B cell (primary cell): ENCODE data around the gene RBL1. TPM values are rescaled to one million over a fixed set of nuclear protein-coding genes. Genes with fewer than 3 reads are reported as not detected.

Experiments
- ATAC-seq: fragments of 200-7000 bp; cut with Tn5 transposase; one replicate; pipeline ENCODE4 v1.10.0; 2021; ENCODE audit warnings: low read depth, mild to moderate bottlenecking, moderate number of reproducible peaks, moderate library complexity
- CTCF ChIA-PET: fragments of 350-600 bp; sonication (Branson Sonifier 250); formaldehyde crosslinking; loops from one replicate; lab custom pipeline; 2021; ENCODE audit warnings: antibody characterized with exemption, inconsistent platforms; lab: Charles Lee
- POLR2A ChIA-PET: fragments of 350-600 bp; sonication (Branson Sonifier 250); formaldehyde crosslinking; loops from one replicate; lab custom pipeline; 2021; ENCODE audit warnings: antibody characterized with exemption; lab: Charles Lee
- DNase-seq: peaks from one replicate; pipeline ENCODE4 v3.0.0; 2013
- H2AFZ ChIP-seq: 2 replicates; pipeline ENCODE4 v1.6.1; 2012; ENCODE audit warnings: mild to moderate bottlenecking, low read depth, low read length; ENCODE audit not compliant: insufficient read depth, poor library complexity, severe bottlenecking
- H3K27ac ChIP-seq, 2 donors: 1 replicate in 1 of 2; 2 replicates in 1 of 2; pipeline ENCODE4 v1.5.1; 2012 to 2013; ENCODE audit warnings: low read length in 2 of 2, mild to moderate bottlenecking in 2 of 2, moderate library complexity in 1 of 2
- H3K27me3 ChIP-seq, 4 experiments: fragments of 200-600 bp in 1 of 4; sonication (generic) in 1 of 4; replicated peaks in 1 of 4; 1 replicate in 2 of 4; 2 replicates in 2 of 4; pipeline versions ENCODE4 v1.6.1 to v1.7.0; 2013 to 2016; ENCODE audit warnings: low read length in 3 of 4, mild to moderate bottlenecking in 2 of 4, mixed read lengths in 1 of 4, moderate library complexity in 1 of 4; ENCODE audit not compliant: insufficient read depth in 4 of 4, control insufficient read depth in 3 of 4; ENCODE audit errors: control extremely low read depth in 1 of 4
- H3K36me3 ChIP-seq, 2 experiments: replicated peaks in 1 of 2; 1 replicate in 1 of 2; 2 replicates in 1 of 2; pipeline versions ENCODE4 v1.6.1 to v1.7.1; 2013; ENCODE audit warnings: low read length in 1 of 2; ENCODE audit not compliant: insufficient read depth in 2 of 2, control insufficient read depth in 1 of 2; ENCODE audit errors: control extremely low read depth in 1 of 2, extremely low read depth in 1 of 2
- H3K4me1 ChIP-seq, 2 donors: fragments of 200-600 bp in 1 of 2; sonication (generic) in 1 of 2; 1 replicate in 1 of 2; 2 replicates in 1 of 2; pipeline versions ENCODE4 v1.5.1 to v1.6.1; 2013 to 2017; ENCODE audit warnings: low read length in 2 of 2; ENCODE audit not compliant: control insufficient read depth in 2 of 2, insufficient read depth in 2 of 2
- H3K4me2 ChIP-seq: replicated peaks from 2 replicates; pipeline ENCODE3; 2012; ENCODE audit warnings: mild to moderate bottlenecking, low read depth, low read length; ENCODE audit not compliant: poor library complexity, severe bottlenecking
- H3K4me3 ChIP-seq, 5 experiments: fragments of 200-600 bp in 1 of 5; sonication (generic) in 1 of 5; 1 replicate in 3 of 5; 2 replicates in 2 of 5; pipeline versions ENCODE4 v1.5.1 to v1.7.0; 2011 to 2016; ENCODE audit warnings: low read length in 4 of 5, mild to moderate bottlenecking in 4 of 5, low read depth in 2 of 5, control low read depth in 1 of 5, moderate library complexity in 1 of 5; ENCODE audit not compliant: insufficient read depth in 1 of 5; ENCODE audit errors: control extremely low read depth in 1 of 5, extremely low read depth in 1 of 5
- H3K79me2 ChIP-seq: fragments of 200-600 bp; sonication (generic); one replicate; pipeline ENCODE4 v1.6.0; 2016; ENCODE audit warnings: low read length; ENCODE audit not compliant: control insufficient read depth, insufficient read depth
- H3K9ac ChIP-seq: fragments of 200-600 bp; sonication (generic); 2 replicates; pipeline ENCODE4 v1.6.1; 2017; ENCODE audit warnings: mild to moderate bottlenecking, low read length, moderate library complexity
- H3K9me3 ChIP-seq, 3 donors: one replicate each; pipeline versions ENCODE4 v1.6.1 to v1.7.1; 2013; ENCODE audit warnings: low read length in 2 of 3; ENCODE audit not compliant: control insufficient read depth in 2 of 3, insufficient read depth in 1 of 3; ENCODE audit errors: control extremely low read depth in 1 of 3
- H4K20me1 ChIP-seq: 2 replicates; pipeline ENCODE4 v1.6.0; 2012; ENCODE audit warnings: mild to moderate bottlenecking, low read length; ENCODE audit not compliant: insufficient read depth, control insufficient read depth, poor library complexity, severe bottlenecking
- H3K27ac Mint-ChIP-seq: one replicate; pipeline ENCODE4 v1.8.0; 2021; ENCODE audit warnings: mixed read lengths
- H3K27me3 Mint-ChIP-seq: one replicate; pipeline ENCODE4 v1.8.0; 2021; ENCODE audit warnings: mixed read lengths
- H3K4me1 Mint-ChIP-seq: one replicate; pipeline ENCODE4 v1.8.0; 2021; ENCODE audit warnings: mixed read lengths
- H3K4me3 Mint-ChIP-seq: one replicate; pipeline ENCODE4 v1.8.0; 2021; ENCODE audit warnings: mixed read lengths
- H3K9me3 Mint-ChIP-seq: one replicate; pipeline ENCODE4 v1.8.0; 2022; ENCODE audit warnings: mixed read lengths; ENCODE audit not compliant: insufficient read depth
- CTCF ChIP-seq: fragments of 200-600 bp; IDR thresholded peaks from one replicate; pipeline ENCODE4 v1.8.0; 2022; ENCODE audit warnings: antibody characterized with exemption, mild to moderate bottlenecking
- EZH2 ChIP-seq: IDR thresholded peaks from 2 replicates; pipeline ENCODE4 v1.6.1; 2012; ENCODE audit warnings: borderline replicate concordance, low read depth, mild to moderate bottlenecking, moderate library complexity, low read length; ENCODE audit not compliant: insufficient read depth, poor library complexity, severe bottlenecking
- WGBS: methylation state at CpG from one replicate; pipeline ENCODE4 v1.1.5; 2013; ENCODE audit warnings: missing lambda C conversion rate; ENCODE audit not compliant: insufficient coverage; 5-methylcytosine and 5-hydroxymethylcytosine counted together
- intact Hi-C: fragments of 100-400 bp; cut with micrococcal nuclease; formaldehyde crosslinking; loops from one replicate; pipeline ENCODE4 v1.10.0; 2022
- polyA plus RNA-seq: library from polyadenylated mRNA; depleted of rRNA; stranded (reverse); fragments of >200 nt; gene quantifications from 2 replicates; pipeline ENCODE4 v1.2.3, GENCODE V29; 2012
- total RNA-seq, 2 donors: library from RNA; stranded (reverse); fragments of 120-200 nt in 1 of 2; gene quantifications; 1 replicate in 1 of 2; 2 replicates in 1 of 2; pipeline versions ENCODE4 v1.2.3 to v1.2.4, GENCODE V29; 2013 to 2022

RBL1 gene
- total and polyA plus RNA-seq, 2 donors (not counting 1 experiment from before 2014, with no cell fraction given), result 8.1 to 27.8 TPM

GRCh38 chr20:36956016-36956415, 139.8 kb downstream of the RBL1 start:
- DNase-seq, result no peak
- H4K20me1 ChIP-seq, result no peaks in the 10 kb centered on the region
- ChIA-PET CTCF (no interaction called here), POLR2A (interaction anchor here (0.7 kb wide), 1 partner anchor 389 kb away, joined by 3 read pairs; no protein-coding TSS in a partner anchor)
- H3K79me2 ChIP-seq, result peaks cover 5% of the 10 kb centered on the region
- no peak for ATAC-seq
- intact Hi-C loops, result no loop called here
- H3K4me1 ChIP-seq, result peaks cover 4 to 6% of the 10 kb centered on the region in 2 donors
- H3K4me2 ChIP-seq, result no peak overlapping the region
- no peak overlapping the region for H3K4me3 Mint-ChIP-seq
- no peak overlapping the region for H3K27ac Mint-ChIP-seq
- H3K9ac ChIP-seq, result no peak overlapping the region
- no peak overlapping the region for H3K4me3 ChIP-seq
- no peaks in the 10 kb centered on the region for H3K27me3 ChIP-seq
- H3K27ac ChIP-seq, result no peak overlapping the region
- no peaks in the 10 kb centered on the region for H3K36me3 ChIP-seq
- no peak for TF ChIP-seq CTCF
- no peak for TF ChIP-seq EZH2
- no peaks in the 10 kb centered on the region for H3K9me3 Mint-ChIP-seq
- H2AFZ ChIP-seq, result no peak overlapping the region
- WGBS, result 100% methylated on average over 1 of the region's 3 CpGs
- H3K4me1 Mint-ChIP-seq, result peaks cover 9% of the 10 kb centered on the region
- no peaks in the 10 kb centered on the region for H3K9me3 ChIP-seq
- no peaks in the 10 kb centered on the region for H3K27me3 Mint-ChIP-seq

GRCh38 chr20:36951979-36952738, 143.6 kb downstream of the RBL1 start:
- H3K9ac ChIP-seq, result peak overlapping the region; percentile 93
- no peaks in the 10 kb centered on the region for H3K27me3 ChIP-seq
- Mint-ChIP-seq H3K4me3 (peak overlapping the region; percentile 99), H3K27ac (peak overlapping the region; percentile 95), H3K4me1 (peaks cover 23% of the 10 kb centered on the region), H3K9me3 (no peaks in the 10 kb centered on the region), H3K27me3 (no peaks in the 10 kb centered on the region)
- no peaks in the 10 kb centered on the region for H3K36me3 ChIP-seq
- peak overlapping the region; percentile 89 for H3K4me2 ChIP-seq
- H3K9me3 ChIP-seq, result no peaks in the 10 kb centered on the region
- DNase-seq, result no peak
- CTCF ChIA-PET, result no interaction called here
- peaks cover 15 to 19% of the 10 kb centered on the region in 2 donors for H3K4me1 ChIP-seq
- intact Hi-C loops, result loop anchor here (1.0 to 5.0 kb wide), 7 partner anchors 55 to 740 kb away; partner anchors contain the start of genes CTNNBL1, DSN1, MROH8 and RPN2
- POLR2A ChIA-PET, result no interaction called here
- ATAC-seq, result no peak
- TF ChIP-seq CTCF (no peak), EZH2 (no peak)
- H3K79me2 ChIP-seq, result peaks cover 24% of the 10 kb centered on the region
- peak overlapping the region; percentile 47 to 78 for H3K27ac ChIP-seq
- H2AFZ ChIP-seq, result peak overlapping the region; percentile 99
- WGBS, result 6% methylated on average over 5 of the region's 11 CpGs
- H4K20me1 ChIP-seq, result peaks cover under 1% of the 10 kb centered on the region
- peak overlapping the region; percentile 72 to 93 (median 88) for H3K4me3 ChIP-seq
